ENCODE data around the gene SQOR. TPM values are rescaled to one million over a fixed set of nuclear protein-coding genes. Genes with fewer than 3 reads are reported as not detected.
A peak's percentile ranks its signal among the peaks of the same experiment; 100 is the strongest.

Gene SQOR
- 57.1 TPM for total RNA-seq

- peak within 1 kb of the TSS; percentile 80 for H3K4me3 ChIP-seq (ENCODE audit: low read length)
- H3K27me3 ChIP-seq (ENCODE audit: insufficient read depth, low read length) = no peaks in the 10 kb centered on the region
- H3K9me3 ChIP-seq (ENCODE audit: low read depth, low read length) = no peaks in the 10 kb centered on the region
- peaks cover 55% of the 10 kb centered on the region for H3K4me1 ChIP-seq (ENCODE audit: insufficient read depth, low read length)
Observed at GRCh38 chr15:45634432-45635190, at the start of gene SQOR. Gene SQOR (plus strand): TSS chr15:45635029. CDS start chr15:45658924, 23,895 bp downstream.

DNA sequence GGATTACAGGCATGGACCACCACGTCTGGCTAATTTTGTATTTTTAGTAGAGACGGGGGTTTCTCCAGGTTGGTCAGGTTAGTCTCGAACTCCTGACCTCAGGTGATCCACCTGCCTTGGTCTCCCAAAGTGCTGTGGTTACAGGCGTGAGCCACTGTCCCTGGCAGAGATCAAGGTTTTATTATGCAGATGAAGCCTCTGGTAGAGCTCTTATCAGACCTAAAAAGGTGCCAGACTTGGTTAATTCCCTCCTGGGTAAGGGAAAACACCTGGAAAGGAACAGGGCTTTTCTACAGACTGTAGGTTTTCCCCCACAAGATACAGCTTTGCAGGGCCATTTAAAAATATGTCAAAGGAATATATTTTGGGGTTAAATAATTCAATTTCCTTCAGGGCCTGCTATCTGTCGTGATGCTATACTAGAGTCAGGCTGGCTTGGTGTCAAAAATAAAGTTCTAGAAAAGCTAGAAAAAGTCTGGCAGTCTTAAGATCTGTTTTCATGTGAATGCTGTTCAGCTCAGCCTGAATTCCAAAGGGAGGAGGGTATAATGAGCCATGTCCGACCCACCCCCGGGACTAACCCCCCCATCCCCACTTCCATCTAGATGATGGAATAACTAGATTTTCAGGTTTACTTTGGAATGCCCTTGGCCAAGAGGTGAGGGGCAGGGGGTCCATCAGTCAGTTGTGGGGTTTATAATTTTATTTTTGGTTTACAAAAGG lies 49.6 kb upstream of the SQOR start:
- no peak overlapping the region for H3K4me3 ChIP-seq (ENCODE audit: low read length)
- peaks cover 44% of the 10 kb centered on the region for H3K4me1 ChIP-seq (ENCODE audit: insufficient read depth, low read length)
- H3K9me3 ChIP-seq (ENCODE audit: low read depth, low read length) = no peaks in the 10 kb centered on the region
- no peaks in the 10 kb centered on the region for H3K27me3 ChIP-seq (ENCODE audit: insufficient read depth, low read length)

DNA sequence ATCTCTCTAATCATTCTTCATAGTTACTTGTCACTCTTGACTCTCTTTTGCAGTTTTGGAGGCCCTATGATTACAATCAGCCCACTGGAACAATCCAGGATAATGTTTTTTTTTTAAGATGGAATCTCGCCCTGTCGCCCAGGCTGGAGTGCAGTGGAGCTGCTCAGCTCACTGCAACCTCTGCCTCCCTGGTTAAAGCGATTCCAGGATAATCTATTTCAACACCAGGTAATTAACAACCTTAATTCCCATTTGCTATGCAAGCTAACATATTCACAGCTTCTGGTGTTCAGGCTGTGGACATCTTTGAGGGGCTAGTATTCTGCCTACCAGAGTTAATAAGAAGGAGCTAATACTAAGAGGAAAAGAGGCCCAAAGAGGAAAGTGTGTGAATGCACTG lies 48.7 kb upstream of the SQOR start:
- peak overlapping the region; percentile 76 for H3K4me3 ChIP-seq (ENCODE audit: low read length)
- H3K27me3 ChIP-seq (ENCODE audit: insufficient read depth, low read length) = no peaks in the 10 kb centered on the region
- H3K4me1 ChIP-seq (ENCODE audit: insufficient read depth, low read length) = peaks cover 44% of the 10 kb centered on the region
- H3K9me3 ChIP-seq (ENCODE audit: low read depth, low read length) = no peaks in the 10 kb centered on the region

DNA sequence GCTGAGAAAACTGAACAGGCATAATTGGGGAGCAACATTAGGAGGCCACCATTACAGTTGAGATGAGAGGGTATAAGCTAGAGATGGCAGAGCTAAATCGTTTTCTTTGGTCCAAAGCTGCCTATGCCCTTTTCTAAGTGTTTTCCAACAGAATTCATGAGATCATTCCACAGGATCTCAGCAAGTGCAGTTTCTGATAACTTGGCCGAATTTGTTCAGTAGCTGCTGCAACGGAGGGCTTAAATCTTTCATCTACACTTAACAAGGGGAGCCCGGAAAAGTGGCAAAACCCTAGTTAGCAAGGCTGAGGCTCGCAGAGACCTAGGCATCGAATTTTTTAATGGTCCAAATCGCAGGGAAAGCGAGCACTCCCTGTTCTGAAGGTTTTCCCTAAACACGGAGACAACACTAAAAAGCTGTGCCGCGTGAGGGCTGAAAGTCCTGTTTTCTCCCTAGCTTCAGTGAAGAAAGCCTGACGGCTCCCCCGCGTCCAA lies 48.2 kb upstream of the SQOR start:
- H3K27me3 ChIP-seq (ENCODE audit: insufficient read depth, low read length) = no peaks in the 10 kb centered on the region
- no peaks in the 10 kb centered on the region for H3K9me3 ChIP-seq (ENCODE audit: low read depth, low read length)
- H3K4me3 ChIP-seq (ENCODE audit: low read length) = peak overlapping the region; percentile 76
- H3K4me1 ChIP-seq (ENCODE audit: insufficient read depth, low read length) = peaks cover 44% of the 10 kb centered on the region

DNA sequence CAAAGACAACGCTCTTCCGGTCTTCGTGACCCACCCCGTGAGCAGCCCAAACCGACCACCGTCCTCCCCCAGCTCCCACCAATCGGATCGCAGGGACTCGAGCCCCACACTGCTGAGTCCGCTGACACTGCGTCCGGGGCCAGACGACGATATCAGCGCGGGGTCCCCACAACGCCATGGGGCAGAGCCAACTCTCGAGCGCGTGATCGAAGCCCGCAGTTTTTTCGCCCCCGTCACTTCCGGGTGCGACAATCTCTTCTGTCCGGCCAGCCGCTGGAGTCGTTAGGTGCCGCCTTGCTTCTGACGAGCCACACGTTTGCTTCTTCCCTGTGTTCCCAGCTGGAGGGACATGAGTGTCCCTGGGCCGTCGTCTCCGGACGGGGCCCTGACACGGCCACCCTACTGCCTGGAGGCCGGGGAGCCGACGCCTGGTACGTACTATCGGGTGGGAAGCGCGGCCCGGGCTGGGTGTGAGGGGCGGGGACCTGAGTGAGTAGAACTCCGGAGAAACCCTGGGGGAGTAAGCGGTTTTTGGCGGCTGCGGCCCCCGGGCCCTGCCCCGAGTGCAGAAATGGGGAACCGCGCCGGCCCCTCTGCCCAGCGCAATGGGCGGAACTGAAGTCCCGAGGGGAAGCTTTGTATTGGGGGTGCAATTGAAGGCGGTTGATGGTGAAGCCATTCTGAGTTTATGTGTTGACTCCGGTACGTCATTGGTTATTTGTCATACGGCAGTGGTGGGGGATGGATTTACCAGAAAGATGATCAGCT lies 47.5 kb upstream of the SQOR start, which contains the start of gene BLOC1S6:
BLOC1S6 (plus strand) TSS at position 285 of the 768 bp plus-strand sequence; CDS start at position 350, 65 bp downstream.
- Histone ChIP-seq H3K4me3 (ENCODE audit: low read length) (peak within 1 kb of the TSS; percentile 76), H3K27me3 (ENCODE audit: insufficient read depth, low read length) (no peaks in the 10 kb centered on the region), H3K4me1 (ENCODE audit: insufficient read depth, low read length) (peaks cover 44% of the 10 kb centered on the region), H3K9me3 (ENCODE audit: low read depth, low read length) (no peaks in the 10 kb centered on the region)

DNA sequence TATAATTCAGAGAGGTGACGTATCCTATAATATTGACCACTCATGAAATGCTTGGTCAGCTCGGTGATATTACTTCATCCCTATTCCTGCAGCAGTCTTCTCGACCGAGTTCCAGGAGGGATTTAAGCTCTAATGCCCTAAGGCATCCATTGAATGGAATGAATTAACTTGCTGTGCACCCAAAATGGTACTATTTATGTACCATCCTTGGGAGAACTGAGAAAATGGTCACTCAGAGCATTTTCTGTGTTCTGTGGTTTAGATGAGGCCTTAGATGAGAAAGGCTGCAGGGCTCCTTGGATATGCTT lies 47.0 kb upstream of the SQOR start:
- Histone ChIP-seq H3K4me3 (ENCODE audit: low read length) (peak overlapping the region; percentile 76), H3K9me3 (ENCODE audit: low read depth, low read length) (no peaks in the 10 kb centered on the region), H3K4me1 (ENCODE audit: insufficient read depth, low read length) (peaks cover 44% of the 10 kb centered on the region), H3K27me3 (ENCODE audit: insufficient read depth, low read length) (no peaks in the 10 kb centered on the region)

- Histone ChIP-seq H3K9me3 (ENCODE audit: low read depth, low read length) (no peaks in the 10 kb centered on the region), H3K27me3 (ENCODE audit: insufficient read depth, low read length) (no peaks in the 10 kb centered on the region), H3K4me3 (ENCODE audit: low read length) (peak overlapping the region; percentile 76), H3K4me1 (ENCODE audit: insufficient read depth, low read length) (peaks cover 40% of the 10 kb centered on the region)
Observed at GRCh38 chr15:45588219-45588875, 46.5 kb upstream of the SQOR start.

DNA sequence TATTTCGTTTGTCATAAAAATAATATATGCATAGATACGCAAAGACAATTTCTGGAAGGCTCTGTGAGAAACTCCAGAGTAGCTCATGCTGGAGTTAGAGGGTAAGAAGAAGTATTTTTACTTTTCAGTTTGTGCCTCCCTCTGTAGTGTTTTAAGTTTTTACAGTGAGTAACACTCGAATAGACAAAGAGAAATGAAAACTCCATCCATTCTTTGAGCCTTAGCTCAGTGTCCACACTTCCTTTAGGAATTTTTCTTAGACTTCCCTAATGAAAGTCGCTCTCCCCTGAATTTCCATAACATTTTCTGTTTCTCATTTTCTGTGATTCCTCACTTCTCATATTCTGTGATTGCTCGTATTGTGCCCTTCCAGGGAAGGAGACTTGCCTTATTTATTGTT lies 45.6 kb upstream of the SQOR start:
- Histone ChIP-seq H3K9me3 (ENCODE audit: low read depth, low read length) (no peaks in the 10 kb centered on the region), H3K4me3 (ENCODE audit: low read length) (no peak overlapping the region), H3K4me1 (ENCODE audit: insufficient read depth, low read length) (peaks cover 33% of the 10 kb centered on the region), H3K27me3 (ENCODE audit: insufficient read depth, low read length) (no peaks in the 10 kb centered on the region)

DNA sequence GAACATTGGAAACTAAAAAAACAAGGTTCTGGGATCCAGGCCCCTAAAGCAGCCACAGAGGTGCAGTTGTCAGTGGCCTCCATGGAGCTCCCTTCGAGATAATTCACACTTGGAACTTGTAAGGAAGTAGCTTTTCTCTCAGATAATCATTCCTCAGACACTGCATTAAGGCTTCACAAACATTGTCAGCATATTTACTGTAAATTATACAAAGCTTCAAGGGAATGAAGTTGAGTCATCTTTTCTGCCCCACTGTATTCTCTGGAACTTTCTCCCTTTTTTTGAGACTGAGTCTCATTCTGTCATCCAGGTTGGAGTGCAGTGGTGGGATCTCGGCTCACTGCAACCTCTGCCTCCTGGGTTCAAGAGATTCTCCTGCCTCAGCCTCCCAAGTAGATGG lies 40.5 kb upstream of the SQOR start:
- Histone ChIP-seq H3K4me1 (ENCODE audit: insufficient read depth, low read length) (peaks cover 3% of the 10 kb centered on the region), H3K4me3 (ENCODE audit: low read length) (no peak overlapping the region), H3K27me3 (ENCODE audit: insufficient read depth, low read length) (no peaks in the 10 kb centered on the region), H3K9me3 (ENCODE audit: low read depth, low read length) (no peaks in the 10 kb centered on the region)

DNA sequence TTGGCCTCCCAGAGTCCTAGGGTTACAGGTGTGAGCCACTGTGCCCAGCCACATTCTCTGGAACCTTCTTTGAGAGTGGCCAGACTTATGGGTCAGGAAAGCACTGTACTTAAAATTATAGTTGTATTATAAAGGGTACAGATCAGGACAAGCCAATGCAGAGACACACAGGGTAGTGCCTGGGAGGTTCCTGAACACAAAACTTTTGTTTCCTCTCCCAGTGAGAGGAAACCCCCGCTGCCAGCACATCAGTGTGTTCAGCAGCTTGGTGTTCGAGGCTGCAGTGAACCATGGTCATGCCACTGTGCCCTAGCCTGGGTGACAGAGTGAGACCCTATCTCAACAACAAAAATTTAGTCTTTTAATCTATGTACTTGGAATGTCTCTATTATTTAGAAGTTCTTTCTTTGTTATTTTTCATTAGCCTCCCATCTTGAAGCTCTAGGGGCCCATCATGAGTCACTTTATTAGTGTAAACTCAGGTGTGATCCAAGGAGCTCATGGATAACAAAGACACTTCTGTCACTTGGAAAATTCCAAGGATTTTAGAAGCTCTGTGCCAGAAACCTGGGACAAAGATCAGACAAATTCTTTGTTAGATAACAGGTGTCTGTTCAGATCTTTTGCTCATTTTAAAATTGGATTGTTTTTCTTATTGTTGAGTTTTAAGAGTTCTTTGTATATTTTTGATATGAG lies 39.8 kb upstream of the SQOR start:
- Histone ChIP-seq H3K4me1 (ENCODE audit: insufficient read depth, low read length) (no peaks in the 10 kb centered on the region), H3K9me3 (ENCODE audit: low read depth, low read length) (no peaks in the 10 kb centered on the region), H3K27me3 (ENCODE audit: insufficient read depth, low read length) (no peaks in the 10 kb centered on the region), H3K4me3 (ENCODE audit: low read length) (no peak overlapping the region)

- no peak overlapping the region for H3K4me3 ChIP-seq (ENCODE audit: low read length)
- H3K4me1 ChIP-seq (ENCODE audit: insufficient read depth, low read length) = peaks cover 41% of the 10 kb centered on the region
- H3K27me3 ChIP-seq (ENCODE audit: insufficient read depth, low read length) = no peaks in the 10 kb centered on the region
- H3K9me3 ChIP-seq (ENCODE audit: low read depth, low read length) = no peaks in the 10 kb centered on the region
Observed at GRCh38 chr15:45603881-45604280, 30.9 kb upstream of the SQOR start.

- H3K4me1 ChIP-seq (ENCODE audit: insufficient read depth, low read length) = peaks cover 41% of the 10 kb centered on the region
- no peaks in the 10 kb centered on the region for H3K9me3 ChIP-seq (ENCODE audit: low read depth, low read length)
- H3K4me3 ChIP-seq (ENCODE audit: low read length) = no peak overlapping the region
- no peaks in the 10 kb centered on the region for H3K27me3 ChIP-seq (ENCODE audit: insufficient read depth, low read length)
Observed at GRCh38 chr15:45604326-45604725, 30.5 kb upstream of the SQOR start.

DNA sequence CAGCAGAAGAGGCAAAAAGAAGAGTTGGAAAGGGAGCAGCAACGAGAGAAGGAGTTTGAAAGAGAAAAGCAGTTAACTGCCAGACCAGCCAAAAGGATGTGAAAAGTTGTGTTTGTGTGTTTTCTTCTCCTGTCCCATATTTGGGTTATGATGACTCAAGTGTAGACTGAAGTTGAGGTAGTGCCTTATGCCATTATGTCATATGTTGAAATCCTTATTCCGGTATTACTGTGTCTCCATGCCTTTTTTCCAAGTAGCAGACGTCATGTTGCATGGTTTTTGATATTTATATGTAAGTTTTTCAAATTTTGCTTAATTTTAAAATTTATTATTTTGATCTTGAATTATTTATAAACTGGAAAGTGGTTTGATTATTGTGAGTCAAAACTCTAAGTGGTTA lies 28.4 kb upstream of the SQOR start:
- Histone ChIP-seq H3K4me1 (ENCODE audit: insufficient read depth, low read length) (peaks cover 41% of the 10 kb centered on the region), H3K27me3 (ENCODE audit: insufficient read depth, low read length) (no peaks in the 10 kb centered on the region), H3K9me3 (ENCODE audit: low read depth, low read length) (no peaks in the 10 kb centered on the region), H3K4me3 (ENCODE audit: low read length) (no peak overlapping the region)

GRCh38 chr15:45606841-45607240 lies 28.0 kb upstream of the SQOR start:
- H3K4me3 ChIP-seq (ENCODE audit: low read length) = no peak overlapping the region
- H3K4me1 ChIP-seq (ENCODE audit: insufficient read depth, low read length) = peaks cover 39% of the 10 kb centered on the region
- no peaks in the 10 kb centered on the region for H3K27me3 ChIP-seq (ENCODE audit: insufficient read depth, low read length)
- H3K9me3 ChIP-seq (ENCODE audit: low read depth, low read length) = no peaks in the 10 kb centered on the region
